T1000 (cell line): ENCODE results near the gene NID2.

Source experiments
- DNase-seq: peaks from one replicate; lab custom pipeline; 2025; ENCODE audit warnings: mixed read lengths; lab: John Stamatoyannopoulos, UW

NID2 gene

DNA sequence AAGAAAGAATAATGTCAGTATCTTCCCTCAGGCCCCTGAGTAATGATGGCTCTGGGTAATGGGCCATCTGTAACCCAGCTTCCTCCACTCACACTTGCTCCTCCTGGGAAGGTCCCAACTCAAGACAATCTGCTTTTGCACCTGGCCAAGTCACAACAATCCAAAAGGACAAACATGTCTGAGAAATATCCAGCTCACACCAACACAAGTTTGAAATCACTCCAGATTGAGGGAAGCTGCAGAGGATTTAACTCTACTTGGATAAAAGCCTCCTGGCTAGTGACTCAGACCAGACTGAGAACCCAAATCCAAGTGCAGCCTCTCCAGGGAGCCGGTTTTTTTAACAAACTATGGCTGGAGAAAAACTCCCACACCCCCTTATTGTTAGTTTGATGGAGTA is 45.3 kb downstream of the NID2 start:
- peak; percentile 23 for DNase-seq

DNA sequence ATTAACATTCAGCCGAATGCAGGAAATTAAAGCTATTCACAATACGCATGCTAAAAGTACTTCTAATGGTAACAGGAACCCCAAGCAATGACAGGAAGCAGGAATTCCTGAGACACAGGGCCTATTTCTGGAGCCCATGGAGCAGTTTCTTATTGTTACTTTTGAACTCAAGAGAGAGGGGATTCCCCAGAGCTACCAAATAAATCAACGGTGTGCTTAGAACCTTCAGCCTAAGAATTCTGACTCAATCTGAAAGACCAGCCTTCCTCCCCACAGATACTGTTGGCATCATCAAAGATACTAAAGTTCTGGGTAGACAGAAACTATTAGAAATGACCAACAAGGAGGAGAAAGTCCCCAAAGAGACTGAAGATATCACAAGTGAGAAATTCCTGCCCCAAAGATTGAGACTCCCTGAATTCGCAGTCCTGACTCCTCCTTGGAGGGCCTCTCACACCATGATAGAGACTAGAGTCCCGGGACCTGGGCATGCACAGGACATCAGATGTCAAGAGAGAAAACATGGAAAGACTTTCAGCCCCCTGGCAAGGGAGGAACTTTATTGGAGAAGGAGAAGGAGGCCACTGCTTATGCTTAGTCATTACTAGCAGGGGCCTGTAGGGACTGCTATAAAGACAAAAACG is 46.8 kb downstream of the NID2 start:
- DNase-seq: no peak

DNA sequence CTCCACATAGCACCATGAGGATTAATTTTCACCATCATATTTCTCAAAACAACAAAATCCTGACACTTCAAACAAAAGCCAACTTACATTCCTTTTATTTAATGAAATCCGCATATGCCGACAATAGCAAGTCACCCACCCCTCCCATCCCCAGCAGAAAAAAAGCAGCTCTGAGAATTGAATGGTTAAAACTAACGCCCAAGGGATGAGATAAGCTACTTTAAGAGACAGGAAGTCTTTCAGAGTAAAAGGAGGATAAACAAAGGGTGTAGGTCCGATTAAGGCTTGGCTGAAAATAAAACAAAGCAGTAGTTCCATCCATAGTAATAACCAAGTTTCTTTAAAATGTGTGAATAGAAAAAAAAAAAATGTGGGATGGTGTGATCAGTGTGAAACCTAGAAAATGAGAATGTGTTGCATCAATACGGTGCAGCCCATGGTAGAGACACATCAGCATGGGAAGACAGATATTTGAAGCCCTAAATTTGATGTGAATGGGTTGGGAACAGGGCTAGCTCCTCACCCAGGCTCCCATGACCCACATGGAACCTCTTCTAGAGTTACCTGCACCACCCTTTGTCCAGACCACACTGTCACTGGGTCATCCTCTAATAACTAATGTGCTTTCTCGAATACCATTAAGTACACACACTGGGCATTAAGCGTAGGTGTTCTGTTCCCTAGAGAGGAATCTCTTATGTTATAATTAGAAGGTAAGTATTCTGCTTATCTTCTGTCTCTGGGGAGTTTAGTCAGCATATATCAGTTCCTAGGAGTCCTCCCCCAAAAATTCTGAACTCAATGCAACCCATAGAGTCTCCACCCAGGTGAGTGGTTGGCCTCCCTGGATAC is 47.8 kb downstream of the NID2 start:
- DNase-seq: no peak

DNA sequence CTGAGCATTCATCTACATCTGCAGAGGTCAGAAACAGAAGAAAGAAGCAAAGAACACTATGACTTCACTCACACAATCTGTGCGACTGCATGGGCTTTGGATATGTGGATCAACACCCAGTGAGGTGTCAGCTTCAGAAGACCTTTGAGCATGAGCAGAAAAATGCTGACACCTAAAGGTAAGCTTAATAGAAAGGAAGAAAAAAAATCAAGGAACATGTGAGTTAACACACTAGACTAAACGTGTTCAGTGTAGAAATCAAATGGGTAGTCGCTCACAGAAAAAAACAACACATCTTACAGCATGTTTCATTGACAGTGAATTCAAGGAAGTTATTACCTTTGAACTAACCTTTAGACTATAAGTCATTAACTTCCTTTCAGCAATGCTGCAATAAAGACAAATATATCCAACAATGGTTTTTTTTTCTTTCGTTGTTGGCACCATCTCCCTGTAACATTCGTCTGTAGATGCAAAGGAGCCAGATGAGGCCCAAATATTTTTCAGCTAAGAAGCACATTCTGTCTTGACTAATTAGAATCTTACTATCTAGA is 48.6 kb downstream of the NID2 start:
- no peak for DNase-seq

DNA sequence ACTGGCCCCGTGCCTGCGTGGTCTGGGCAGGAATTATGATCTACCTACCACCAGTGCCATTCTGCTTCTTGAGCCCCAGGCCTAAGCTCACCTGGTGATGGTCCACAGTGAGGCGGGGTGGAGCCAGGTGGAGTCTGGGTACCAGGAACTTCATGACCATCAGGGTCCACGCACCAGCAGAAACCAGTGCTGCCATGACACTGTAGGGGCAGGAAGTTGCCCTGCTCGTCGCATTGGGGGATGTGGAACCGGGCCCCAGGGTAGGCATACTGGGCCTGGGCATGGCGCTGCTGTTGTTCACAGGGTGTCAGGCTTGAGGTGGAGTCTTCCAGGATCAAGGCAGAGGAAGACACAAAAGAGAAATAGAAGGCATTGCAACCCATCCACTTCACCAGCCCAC is 49.9 kb downstream of the NID2 start:
- no peak for DNase-seq

DNA sequence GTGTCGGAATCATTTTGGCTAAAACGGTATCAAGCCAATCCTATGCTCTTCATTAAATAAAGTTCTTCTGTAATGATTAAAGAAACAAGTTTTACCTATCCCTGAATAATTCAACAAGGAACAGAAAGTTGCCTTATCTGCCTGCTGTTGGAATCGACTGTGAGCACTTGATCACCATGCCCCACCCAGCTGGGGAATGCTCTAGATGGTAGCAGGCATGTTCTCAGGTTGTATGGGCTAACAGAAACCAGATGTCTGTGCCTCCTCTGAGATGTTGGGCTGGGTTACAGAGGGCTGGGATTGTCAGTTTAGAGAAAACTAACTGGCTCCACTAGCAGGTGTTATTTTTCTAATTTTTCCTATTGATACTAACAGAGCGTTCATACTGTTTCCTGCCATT is 50.6 kb downstream of the NID2 start:
- no peak for DNase-seq

DNA sequence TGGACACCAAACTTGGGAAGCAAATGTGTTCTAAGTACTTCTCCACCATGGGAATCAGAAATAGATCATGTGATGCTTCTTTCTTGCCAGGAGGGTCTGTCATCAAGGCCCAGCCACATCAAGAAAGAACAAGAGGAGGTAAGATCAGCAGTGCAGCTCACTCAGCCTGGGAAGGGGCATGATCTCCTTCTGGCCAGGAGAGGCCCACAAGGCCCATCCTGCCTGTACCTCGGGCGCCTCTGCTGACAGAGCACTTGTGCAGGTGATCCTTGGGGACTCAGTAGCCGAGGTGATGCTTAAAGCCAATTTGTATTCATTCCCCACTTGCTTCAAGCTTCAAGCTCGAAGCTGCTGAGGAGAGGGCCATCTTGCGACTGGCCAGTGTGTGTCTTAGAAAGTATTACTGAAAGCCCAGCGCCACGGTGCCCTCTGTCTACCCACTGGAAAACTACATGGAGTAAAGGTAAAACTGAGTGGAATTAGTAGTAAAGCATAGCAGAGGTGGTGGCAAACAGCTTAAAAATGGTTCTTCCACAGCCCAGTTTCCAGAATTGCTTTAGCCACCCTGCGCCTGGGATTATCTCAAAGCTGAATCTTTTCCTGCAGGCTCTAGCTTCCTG is 53.3 kb downstream of the NID2 start:
- no peak for DNase-seq

DNA sequence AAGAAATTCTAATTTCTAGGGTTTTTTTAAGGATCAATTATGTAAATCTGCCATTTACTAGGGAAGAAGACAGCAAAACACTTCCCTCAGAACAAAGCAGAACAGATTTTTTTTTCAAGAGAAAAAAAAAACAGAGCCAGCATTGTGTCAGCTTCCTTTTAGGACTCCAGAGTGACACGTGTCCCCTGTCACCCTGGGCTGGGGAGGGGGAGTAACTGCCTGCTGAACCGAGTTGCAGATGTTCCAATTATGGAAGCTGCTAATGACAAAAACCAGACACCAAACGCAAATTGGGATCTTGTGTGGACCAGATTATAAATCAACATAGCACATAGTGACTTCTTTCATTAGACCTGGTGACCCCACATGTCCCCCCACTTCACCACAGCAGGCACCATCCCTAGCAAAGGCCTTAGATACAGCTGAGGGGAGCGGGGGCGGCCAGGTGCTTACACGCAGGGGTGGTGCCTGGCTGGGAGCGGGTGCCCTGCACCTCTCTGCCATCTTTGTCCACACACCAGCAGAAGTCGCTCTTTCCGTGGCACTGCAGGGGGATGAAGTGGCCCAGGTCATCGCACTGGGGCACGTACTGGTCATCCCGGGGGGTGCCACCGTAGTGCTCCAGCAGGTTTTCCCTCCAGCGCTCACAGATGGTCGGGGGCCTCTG is 54.1 kb downstream of the NID2 start:
- DNase-seq: no peak

DNA sequence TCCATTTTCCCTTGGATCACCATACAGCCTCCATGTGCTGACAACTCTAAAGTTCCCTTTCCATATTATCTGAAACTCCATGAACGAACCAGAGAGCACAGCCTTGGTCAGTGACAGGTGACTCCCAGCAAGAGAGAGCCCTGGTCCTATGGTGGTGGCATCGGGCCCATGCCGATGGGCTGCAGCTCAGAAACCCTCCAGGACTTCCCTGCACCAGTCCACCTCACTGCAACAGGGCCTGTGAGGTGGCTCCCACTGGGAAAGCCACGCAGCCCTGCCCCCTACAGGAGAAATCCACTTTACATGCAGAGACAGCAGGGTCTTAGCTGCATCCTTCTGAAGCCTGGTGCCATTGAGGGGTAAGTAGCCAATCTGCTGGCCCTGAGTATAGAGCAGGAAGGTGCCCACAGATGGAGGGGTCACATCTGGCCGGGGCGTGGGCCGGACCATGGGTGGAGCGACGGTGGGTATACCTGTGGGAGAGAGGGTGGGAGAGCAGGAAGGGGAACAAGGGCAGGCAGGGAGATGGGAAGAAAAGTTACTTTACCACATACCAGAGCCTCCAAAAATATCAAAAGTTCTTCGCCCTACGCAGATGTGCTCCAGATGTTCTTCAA is 54.8 kb downstream of the NID2 start:
- DNase-seq: no peak

DNA sequence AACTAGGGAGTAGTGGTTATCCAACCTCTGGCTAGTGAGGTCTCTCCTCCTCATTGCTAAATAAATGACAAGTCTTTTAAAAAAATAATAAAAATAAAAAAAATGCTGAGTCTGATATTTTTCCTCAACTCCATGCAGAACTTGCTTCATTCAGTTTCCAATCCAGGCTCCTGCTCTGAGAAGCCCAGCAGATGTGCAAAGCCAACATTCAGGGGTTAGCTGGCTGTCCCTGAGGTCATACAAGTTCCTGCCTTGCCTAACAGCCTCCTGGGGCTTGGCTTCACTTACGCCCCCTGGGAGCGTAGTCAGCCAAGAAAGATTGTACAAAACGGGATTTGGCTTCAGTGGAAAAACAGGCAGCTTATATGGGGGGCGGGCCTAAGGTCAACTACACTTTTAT is 56.2 kb downstream of the NID2 start:
- DNase-seq: no peak

DNA sequence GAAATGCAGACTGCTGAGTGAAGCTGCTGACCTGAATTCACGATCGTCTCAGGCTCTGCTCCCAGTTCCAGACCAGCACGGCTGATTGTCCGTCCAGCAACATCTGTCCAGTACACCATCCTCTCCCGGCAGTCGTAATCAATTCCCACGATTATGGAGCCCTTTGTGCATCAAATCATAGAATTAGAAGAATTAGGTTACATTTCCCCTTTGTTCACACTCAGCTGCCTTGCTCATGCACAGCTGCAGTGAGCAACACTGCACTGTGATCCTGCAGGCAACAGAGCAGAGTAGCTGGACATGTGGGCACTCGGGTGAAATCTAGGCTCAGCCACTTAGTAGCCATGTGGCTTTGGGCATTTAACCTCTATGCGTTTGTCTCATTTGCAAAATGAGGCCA is 57.3 kb downstream of the NID2 start:
- no peak for DNase-seq

DNA sequence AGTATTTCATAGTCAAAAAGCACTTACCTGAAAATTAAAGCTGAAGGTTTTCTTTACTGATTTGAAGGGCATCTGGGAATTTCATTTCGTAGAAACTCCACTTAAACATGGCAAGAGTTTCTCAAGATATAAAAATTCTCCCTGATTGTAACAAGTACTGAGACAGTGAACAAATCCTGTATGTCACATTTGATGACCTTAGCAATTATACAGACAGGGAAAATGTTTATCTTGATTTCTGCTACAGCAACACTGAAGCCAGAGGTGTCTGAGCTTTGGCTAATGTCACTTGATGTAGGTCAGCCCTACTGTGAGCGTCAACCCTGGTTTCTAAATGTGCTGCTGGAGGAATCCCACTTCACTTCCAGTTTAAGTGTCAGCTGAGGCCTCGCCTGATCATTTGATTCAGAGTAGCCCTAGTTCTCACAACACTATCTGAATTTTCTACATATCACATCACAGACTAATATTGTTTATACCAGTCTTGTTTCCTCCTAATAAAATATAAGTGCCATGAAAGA is 58.6 kb downstream of the NID2 start:
- DNase-seq: no peak

DNA sequence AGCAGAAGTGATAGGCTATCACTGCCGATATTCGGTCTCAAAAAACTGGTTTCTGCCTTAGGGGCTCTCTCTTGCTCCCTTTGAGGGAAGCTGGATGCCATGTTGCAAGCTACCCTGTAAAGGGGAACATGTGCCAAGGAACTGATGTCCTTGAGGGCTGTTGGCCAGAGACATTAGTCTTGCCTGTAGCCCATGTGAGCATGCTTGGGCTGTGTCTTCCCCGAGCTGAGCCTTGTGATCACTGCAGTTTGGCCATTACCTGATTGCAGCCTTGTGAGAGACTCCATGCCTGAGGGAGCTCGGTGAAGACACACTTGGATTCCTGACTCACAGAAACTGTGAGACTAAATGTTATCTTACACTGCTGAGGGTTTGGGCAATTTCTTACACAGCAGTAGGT is 60.7 kb downstream of the NID2 start:
- DNase-seq: no peak

DNA sequence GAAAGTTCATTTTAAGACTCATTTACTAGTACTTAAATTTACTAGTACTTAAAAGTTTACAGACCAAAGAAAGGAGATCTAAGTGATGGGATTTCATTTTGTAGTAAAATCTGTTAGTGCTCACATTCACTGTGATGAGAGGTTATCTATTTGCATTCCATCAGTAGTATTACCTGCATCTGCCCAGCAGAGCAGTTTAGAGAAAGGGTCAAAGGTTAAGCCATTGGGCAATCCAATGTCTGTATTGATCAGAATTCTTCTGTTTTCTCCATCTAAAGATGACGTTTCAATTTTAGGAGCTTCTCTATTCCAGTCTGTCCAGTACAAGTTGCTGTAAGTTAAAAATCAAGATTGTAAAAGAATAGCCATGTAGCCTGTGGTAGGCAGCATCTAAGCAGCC is 61.2 kb downstream of the NID2 start:
- DNase-seq: no peak

DNA sequence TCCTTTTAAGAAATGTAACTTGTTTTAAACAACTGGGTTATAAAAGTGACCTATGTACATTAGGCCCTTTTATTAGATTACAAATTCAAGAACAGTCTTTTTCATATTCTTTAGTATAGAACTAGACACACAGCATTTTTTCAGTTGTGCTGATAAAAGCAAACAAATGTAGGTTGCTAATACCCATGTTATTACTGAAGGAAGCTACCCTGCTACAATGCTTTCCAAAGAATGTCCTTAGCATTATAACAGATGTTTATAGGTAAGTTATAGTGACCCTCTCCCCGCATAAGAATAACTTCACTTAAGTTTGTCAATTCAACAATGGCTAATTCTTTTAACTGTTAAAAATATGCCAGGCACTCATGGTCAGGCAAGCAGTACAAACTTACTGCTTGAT is 61.6 kb downstream of the NID2 start:
- no peak for DNase-seq

DNA sequence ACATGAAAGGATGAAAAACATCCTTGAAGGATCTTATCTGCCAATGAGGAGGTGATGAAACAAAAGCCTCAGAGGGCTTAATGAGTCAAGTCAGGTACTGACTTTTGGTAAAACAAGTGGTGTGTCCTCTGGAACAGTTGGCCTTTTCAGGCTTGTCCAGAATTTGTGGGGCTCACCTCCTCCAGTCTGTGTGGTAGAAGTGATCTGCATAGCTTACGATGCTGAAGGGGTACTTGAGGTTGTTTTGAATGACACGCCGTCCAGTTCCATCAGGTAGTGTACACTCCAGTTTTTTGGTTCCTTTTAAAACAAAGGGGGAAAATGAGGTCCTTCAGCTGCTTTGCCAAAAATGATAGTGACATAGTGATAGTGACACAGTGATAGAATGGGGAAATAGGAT is 62.5 kb downstream of the NID2 start:
- DNase-seq: no peak

DNA sequence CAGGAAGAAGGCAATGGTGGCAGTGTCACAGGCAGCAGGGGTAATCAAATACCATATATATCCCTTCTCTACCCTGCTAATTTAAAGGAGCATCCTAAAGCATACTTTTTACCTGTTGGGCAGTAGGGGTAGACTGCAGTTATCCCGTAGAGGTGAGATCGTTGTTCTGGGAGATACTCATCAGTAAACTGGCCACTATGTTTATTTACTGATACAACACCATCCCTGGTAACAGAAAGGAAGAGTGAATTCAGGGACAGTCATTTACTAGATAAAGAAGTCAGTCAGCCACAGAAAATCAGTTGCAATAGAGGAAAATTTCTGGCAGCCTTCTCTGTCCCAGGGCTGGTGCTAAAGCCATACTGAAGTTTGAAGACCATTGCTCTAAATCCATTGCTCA is 63.2 kb downstream of the NID2 start:
- DNase-seq: no peak

DNA sequence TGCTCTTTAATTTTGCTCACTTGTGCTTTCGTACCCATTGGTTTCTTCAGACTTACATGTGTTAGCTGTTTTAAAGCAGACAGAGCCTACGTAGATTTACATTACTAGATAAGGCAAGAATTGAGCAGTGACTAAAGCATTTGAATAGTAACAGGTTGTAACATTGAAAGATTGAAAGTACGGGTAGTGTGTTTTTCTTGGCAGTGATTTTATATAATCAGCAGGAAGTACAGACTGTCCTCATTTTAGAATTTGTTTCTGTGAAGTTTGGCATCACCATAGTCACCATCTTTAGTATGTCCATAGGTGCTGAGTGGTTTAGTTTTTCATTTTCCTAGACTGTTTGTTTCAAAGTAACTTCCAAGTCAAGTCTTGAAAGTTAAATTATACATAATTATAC is 65.5 kb downstream of the NID2 start:
- no peak for DNase-seq

DNA sequence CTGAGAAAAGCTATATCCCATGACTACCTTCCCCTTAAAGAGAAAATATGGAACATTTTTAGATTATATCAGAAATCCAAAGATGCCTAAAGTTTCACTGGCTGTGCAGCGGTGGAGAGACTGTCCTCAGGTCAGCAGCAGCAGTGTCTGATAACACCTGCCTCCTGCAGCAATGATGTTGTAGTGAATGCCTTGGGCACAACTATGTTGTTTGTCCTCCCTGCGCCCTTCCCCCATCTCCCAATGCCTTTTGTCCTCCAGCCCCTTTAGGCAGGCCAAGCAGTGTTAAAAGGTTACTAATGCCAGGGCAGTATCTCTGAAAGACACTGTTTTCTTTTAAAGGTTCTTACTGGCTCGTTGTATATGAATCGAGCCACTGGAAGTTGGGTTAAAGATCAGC is 66.3 kb downstream of the NID2 start:
- no peak for DNase-seq

DNA sequence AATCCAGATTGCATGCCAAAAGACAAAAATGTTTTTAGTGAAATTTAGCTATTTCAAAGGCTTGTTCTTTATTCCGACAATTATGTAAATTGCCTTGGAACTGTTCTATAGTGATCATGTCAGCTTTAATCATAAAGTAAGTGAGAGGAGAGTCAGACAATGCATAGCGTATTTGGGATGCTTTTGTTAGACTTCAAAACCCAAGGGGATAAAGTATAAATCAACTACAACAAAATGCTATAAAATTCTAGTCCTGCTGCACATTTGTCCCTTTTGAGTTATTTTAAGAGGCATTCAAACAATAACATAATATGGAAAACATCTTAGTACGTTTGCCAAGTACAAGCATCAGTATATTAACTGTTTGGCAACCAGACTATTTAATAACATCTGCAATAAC is 68.2 kb downstream of the NID2 start:
- no peak for DNase-seq

DNA sequence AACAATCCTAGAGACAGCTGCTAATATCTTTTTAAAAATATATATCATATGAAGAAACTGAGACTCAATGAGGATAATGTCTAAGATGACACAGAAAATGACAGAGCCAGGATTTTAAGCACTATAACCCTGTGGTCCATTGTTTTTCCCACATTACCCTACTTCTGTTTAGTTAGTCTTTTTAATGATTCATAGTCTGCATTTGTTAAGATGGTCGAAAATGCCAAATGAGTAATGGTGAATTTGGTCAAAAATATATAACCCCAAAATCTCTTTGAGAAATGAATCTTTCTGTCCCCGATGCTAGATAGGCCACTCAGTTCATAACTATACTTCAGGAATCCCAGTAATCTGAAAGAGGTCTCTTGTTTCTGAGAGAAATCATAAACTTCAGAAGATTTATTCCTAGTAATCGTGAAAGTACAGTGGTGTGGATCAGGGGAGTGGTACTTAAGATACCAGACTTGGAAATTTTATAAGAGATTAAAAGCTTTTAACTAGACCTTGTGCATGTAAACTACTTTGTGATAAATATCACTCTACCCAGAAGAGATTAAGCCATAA is 68.8 kb downstream of the NID2 start:
- DNase-seq: no peak
